ENCODE results near the gene PON3.

DNA sequence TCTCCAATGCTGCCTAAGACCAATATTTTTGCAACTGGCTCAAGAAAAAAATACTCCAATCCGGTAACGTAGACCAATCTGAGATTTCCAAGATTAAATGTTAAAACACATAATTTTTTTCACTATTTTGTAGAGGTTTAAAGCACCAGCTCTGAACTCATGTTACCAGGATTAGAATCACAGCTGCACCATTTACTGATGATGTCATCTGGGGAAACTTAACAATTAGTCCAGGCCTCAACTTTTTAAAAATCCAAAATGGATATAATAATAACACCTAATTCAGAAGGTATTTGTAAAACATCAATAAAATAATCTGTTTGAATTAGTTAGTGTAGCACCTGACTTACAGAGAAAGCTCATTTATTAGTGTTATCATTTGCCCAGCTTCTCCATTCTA is 86.2 kb downstream of the PON3 start:
- TF ChIP-seq, protein P1, sequence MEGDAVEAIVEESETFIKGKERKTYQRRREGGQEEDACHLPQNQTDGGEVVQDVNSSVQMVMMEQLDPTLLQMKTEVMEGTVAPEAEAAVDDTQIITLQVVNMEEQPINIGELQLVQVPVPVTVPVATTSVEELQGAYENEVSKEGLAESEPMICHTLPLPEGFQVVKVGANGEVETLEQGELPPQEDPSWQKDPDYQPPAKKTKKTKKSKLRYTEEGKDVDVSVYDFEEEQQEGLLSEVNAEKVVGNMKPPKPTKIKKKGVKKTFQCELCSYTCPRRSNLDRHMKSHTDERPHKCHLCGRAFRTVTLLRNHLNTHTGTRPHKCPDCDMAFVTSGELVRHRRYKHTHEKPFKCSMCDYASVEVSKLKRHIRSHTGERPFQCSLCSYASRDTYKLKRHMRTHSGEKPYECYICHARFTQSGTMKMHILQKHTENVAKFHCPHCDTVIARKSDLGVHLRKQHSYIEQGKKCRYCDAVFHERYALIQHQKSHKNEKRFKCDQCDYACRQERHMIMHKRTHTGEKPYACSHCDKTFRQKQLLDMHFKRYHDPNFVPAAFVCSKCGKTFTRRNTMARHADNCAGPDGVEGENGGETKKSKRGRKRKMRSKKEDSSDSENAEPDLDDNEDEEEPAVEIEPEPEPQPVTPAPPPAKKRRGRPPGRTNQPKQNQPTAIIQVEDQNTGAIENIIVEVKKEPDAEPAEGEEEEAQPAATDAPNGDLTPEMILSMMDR (IDR thresholded peaks at IDR 0.05; ENCODE audit: low read length), result no peak
- TF ChIP-seq EZH2 (optimal IDR thresholded peaks at IDR 0.05; ENCODE audit: low read depth, low read length) (no peak), EZH2phosphoT487 (IDR thresholded peaks at IDR 0.05; ENCODE audit: low read length) (no peak)
